Natural killer cell (primary cell): Measurements from ENCODE around the gene DDX27. TPM values are rescaled to one million over a fixed set of nuclear protein-coding genes. Genes with fewer than 3 reads are reported as not detected.
A peak's percentile ranks its signal among the peaks of the same experiment; 100 is the strongest.

Experiments used
- ATAC-seq, 3 donors: fragments of 150-1000 bp in 2 of 3; fragments of 200-7000 bp in 1 of 3; cut with Tn5 transposase; 1 replicate in 1 of 3; 2 replicates in 2 of 3; pipeline ENCODE4 v1.10.0; 2021; ENCODE audit warnings: mild to moderate bottlenecking in 2 of 3, moderate library complexity in 2 of 3
- DNase-seq, 2 donors: peaks; one replicate each; pipeline versions ENCODE4 v3.0.0 to v3.0.0-alpha.2; 2013 to 2021; ENCODE audit warnings: mixed read lengths in 1 of 2
- H3K27ac ChIP-seq: one replicate; pipeline ENCODE4 v1.5.1; 2013; ENCODE audit warnings: mild to moderate bottlenecking, low read length
- H3K27me3 ChIP-seq: one replicate; pipeline ENCODE4 v1.6.1; 2013; ENCODE audit warnings: low read length; ENCODE audit not compliant: control insufficient read depth, insufficient read depth
- H3K36me3 ChIP-seq: one replicate; pipeline ENCODE4 v1.6.1; 2013; ENCODE audit warnings: low read length; ENCODE audit not compliant: control insufficient read depth, insufficient read depth
- H3K4me1 ChIP-seq: one replicate; pipeline ENCODE4 v1.6.1; 2013; ENCODE audit warnings: low read length; ENCODE audit not compliant: control insufficient read depth, insufficient read depth
- H3K4me3 ChIP-seq: one replicate; pipeline ENCODE4 v1.5.1; 2013; ENCODE audit warnings: low read length
- H3K9me3 ChIP-seq: one replicate; pipeline ENCODE4 v1.6.1; 2013; ENCODE audit warnings: low read length; ENCODE audit not compliant: control insufficient read depth, insufficient read depth
- H3K27ac Mint-ChIP-seq, 2 donors: one replicate each; pipeline ENCODE4 v1.8.0; 2022; ENCODE audit warnings: mild to moderate bottlenecking in 2 of 2, mixed read lengths in 2 of 2, moderate library complexity in 1 of 2
- H3K27me3 Mint-ChIP-seq, 2 donors: one replicate each; pipeline ENCODE4 v1.8.0; 2022; ENCODE audit warnings: low read depth in 2 of 2, mixed read lengths in 2 of 2
- H3K36me3 Mint-ChIP-seq: one replicate; pipeline ENCODE4 v1.8.0; 2022; ENCODE audit warnings: mixed read lengths
- H3K4me1 Mint-ChIP-seq, 2 donors: one replicate each; pipeline ENCODE4 v1.8.0; 2022; ENCODE audit warnings: mixed read lengths in 2 of 2
- H3K4me3 Mint-ChIP-seq: one replicate; pipeline ENCODE4 v1.8.0; 2022; ENCODE audit warnings: mild to moderate bottlenecking, moderate library complexity, mixed read lengths
- H3K9me3 Mint-ChIP-seq, 2 donors: one replicate each; pipeline ENCODE4 v1.8.0; 2022; ENCODE audit warnings: mixed read lengths in 2 of 2
- CTCF ChIP-seq: fragments of 200-600 bp; IDR thresholded peaks from one replicate; pipeline ENCODE4 v1.8.0; 2022; ENCODE audit warnings: antibody characterized with exemption
- WGBS: methylation state at CpG from one replicate; pipeline ENCODE4 v1.1.7; 2013; ENCODE audit warnings: missing lambda C conversion rate; ENCODE audit not compliant: insufficient coverage; 5-methylcytosine and 5-hydroxymethylcytosine counted together
- intact Hi-C: fragments of 100-400 bp; cut with micrococcal nuclease; formaldehyde crosslinking; loops from one replicate; pipeline ENCODE4 v1.14.2; 2022
- total RNA-seq, 4 donors: library from RNA; stranded (reverse); fragments of 120-200 nt in 1 of 4; gene quantifications; one replicate each; pipeline versions ENCODE4 v1.2.3 to v1.2.4, GENCODE V29; 2013 to 2022

DDX27 gene
- total RNA-seq, 3 donors from 2014 or later (not counting 1 experiment from before 2014, with no cell fraction given) = 71.5 to 91.3 (median 75.9) TPM

GRCh38 chr20:49282584-49283171 is 63.5 kb downstream of the DDX27 start:
- Mint-ChIP-seq H3K27me3 (no peaks in the 10 kb centered on the region), H3K4me3 (peak overlapping the region; percentile 17), H3K9me3 (peaks cover 9 to 17% of the 10 kb centered on the region in 2 donors), H3K4me1 (peaks cover 86 to 97% of the 10 kb centered on the region in 2 donors), H3K27ac (peak overlapping the region; percentile 79 to 95), H3K36me3 (peaks cover 82% of the 10 kb centered on the region)
- Histone ChIP-seq H3K9me3 (peaks cover 58% of the 10 kb centered on the region), H3K4me1 (peaks cover 41% of the 10 kb centered on the region), H3K27me3 (no peaks in the 10 kb centered on the region), H3K27ac (no peak overlapping the region), H3K4me3 (no peak overlapping the region), H3K36me3 (peaks cover 81% of the 10 kb centered on the region)
- no peak for TF ChIP-seq CTCF
- WGBS = 72% methylated on average over 20 of the region's 20 CpGs
- peak in 1 of 2 donors; percentile 33 for DNase-seq
- ATAC-seq = no peak
- intact Hi-C loops = no loop called here

DNA sequence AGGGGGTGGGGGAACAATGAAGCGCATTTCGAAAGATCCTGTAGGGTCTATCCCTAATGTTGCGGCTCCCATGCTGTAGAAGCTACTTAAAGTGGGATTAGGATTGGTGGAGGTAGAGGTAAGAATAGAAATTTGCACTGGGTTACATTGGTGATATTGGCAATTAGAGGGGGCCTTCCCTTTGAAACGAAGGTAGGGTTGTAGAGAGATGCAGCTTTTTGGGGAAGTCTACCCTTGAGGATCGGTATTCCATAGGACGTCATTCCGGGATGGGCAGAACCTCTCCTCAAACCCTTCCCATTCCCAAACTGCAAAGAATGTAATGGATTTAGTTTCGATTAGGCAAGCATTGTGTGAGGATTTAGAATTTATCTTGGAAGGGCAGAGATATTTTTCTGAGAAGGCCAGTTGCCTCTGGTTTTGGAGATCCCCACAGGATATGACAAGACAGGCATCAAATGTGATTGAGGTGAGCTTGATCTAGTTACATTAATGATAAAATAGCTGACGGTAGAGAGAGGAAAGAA is 64.0 kb downstream of the DDX27 start:
- H3K9me3 Mint-ChIP-seq = peaks cover 9 to 19% of the 10 kb centered on the region in 2 donors
- peak in 1 of 2 donors; percentile 62 for DNase-seq
- Histone ChIP-seq H3K36me3 (peaks cover 87% of the 10 kb centered on the region), H3K4me1 (peaks cover 41% of the 10 kb centered on the region), H3K4me3 (no peak overlapping the region), H3K27me3 (no peaks in the 10 kb centered on the region), H3K27ac (peak overlapping the region; percentile 46), H3K9me3 (peaks cover 59% of the 10 kb centered on the region)
- TF ChIP-seq CTCF = no peak
- ATAC-seq = no peak
- H3K4me3 Mint-ChIP-seq = peak overlapping the region; percentile 17
- H3K27ac Mint-ChIP-seq = peak overlapping the region; percentile 79 to 95
- no peaks in the 10 kb centered on the region for H3K27me3 Mint-ChIP-seq
- intact Hi-C loops = no loop called here
- peaks cover 90 to 98% of the 10 kb centered on the region in 2 donors for H3K4me1 Mint-ChIP-seq
- WGBS = 88% methylated on average over 8 of the region's 9 CpGs
- H3K36me3 Mint-ChIP-seq = peaks cover 87% of the 10 kb centered on the region

GRCh38 chr20:49283703-49284625 is 64.7 kb downstream of the DDX27 start:
- peak overlapping the region; percentile 46 for H3K27ac ChIP-seq
- peak overlapping the region; percentile 79 to 95 for H3K27ac Mint-ChIP-seq
- WGBS = 74% methylated on average over 3 of the region's 3 CpGs

More at GRCh38 chr20:49283703-49284625, 64.7 kb downstream of the DDX27 start:
- no peak overlapping the region for H3K4me3 ChIP-seq
- Mint-ChIP-seq H3K36me3 (peaks cover 94% of the 10 kb centered on the region), H3K27me3 (no peaks in the 10 kb centered on the region), H3K4me3 (peak overlapping the region; percentile 31), H3K4me1 (peaks cover 83 to 93% of the 10 kb centered on the region in 2 donors), H3K9me3 (peaks cover 9 to 19% of the 10 kb centered on the region in 2 donors)
- peaks cover 94% of the 10 kb centered on the region for H3K36me3 ChIP-seq
- DNase-seq (no peak), ATAC-seq (peak in 1 of 3 donors; percentile 7)
- intact Hi-C loops = no loop called here
- H3K4me1 ChIP-seq = peaks cover 38% of the 10 kb centered on the region
- peaks cover 62% of the 10 kb centered on the region for H3K9me3 ChIP-seq
- no peaks in the 10 kb centered on the region for H3K27me3 ChIP-seq
- TF ChIP-seq CTCF = no peak
